ENCODE results near the gene NHSL2. TPM values are rescaled to one million over a fixed set of nuclear protein-coding genes. Genes with fewer than 3 reads are reported as not detected.

Gene NHSL2
- total and polyA plus RNA-seq, 2 of the 13 experiments (the other 11 are each of a cell fraction or from before 2014, with no cell fraction given), result not detected

GRCh38 chrX:72016881-72017783 lies 106.5 kb downstream of the NHSL2 start:
- no peaks in the 10 kb centered on the region for H3K79me2 ChIP-seq (ENCODE audit: insufficient read depth, low read length)
- H3K9ac ChIP-seq (ENCODE audit: insufficient read depth, low read depth, low read length), result no peak overlapping the region
- CTCF ChIA-PET (ENCODE audit: low intra/inter-chr PET ratio, low total read pairs), result interaction anchor here (2.0 kb wide), 1 partner anchor 109 kb away, joined by 6 read pairs; no protein-coding TSS in a partner anchor
- H3K4me3 ChIP-seq (replicated peaks in 1 of 3; ENCODE audit: insufficient read depth in 1 of 3, low read depth in 2 of 3, low read length in 3 of 3), result no peak overlapping the region
- no peaks in the 10 kb centered on the region for H3K36me3 ChIP-seq (replicated peaks in 1 of 2; ENCODE audit: control insufficient read depth in 1 of 2, insufficient read depth in 2 of 2, low read length in 2 of 2)
- POLR2A ChIA-PET, result no interaction called here
- DNase-seq (ENCODE audit: low spot score), result no peak
- no peak overlapping the region for H3K27ac ChIP-seq (ENCODE audit: extremely low read length, insufficient read depth, low read length)
- H3K4me1 ChIP-seq (ENCODE audit: insufficient read depth, low read length), result peaks cover 5% of the 10 kb centered on the region
- no peaks in the 10 kb centered on the region for H4K20me1 ChIP-seq (ENCODE audit: insufficient read depth, low read length)
- no peak overlapping the region for H2AFZ ChIP-seq (ENCODE audit: low read length)
- intact Hi-C loops (cut with micrococcal nuclease; ENCODE audit: unreplicated experiment), result loop anchor here (5.0 kb wide), 1 partner anchor 110 kb away; no protein-coding TSS in a partner anchor
- no TSS peak for BruUV-seq (replicated peaks)
- in situ Hi-C loops (cut with HindIII; ENCODE audit: extremely low pct_ligation_motif_present, low pct_unique_long_range_greater_than_20kb), result no loop called here
- FAIRE-seq, result no peak
- peaks cover 0 to 5% of the 10 kb centered on the region in 2 experiments; a peak in 1 of 5 replicates for H3K27me3 ChIP-seq (ENCODE audit: control insufficient read depth in 1 of 2, insufficient read depth in 2 of 2, low read length in 2 of 2)
- no peak overlapping the region for H3K4me2 ChIP-seq (ENCODE audit: low read depth, low read length)
- H3K9me3 ChIP-seq (ENCODE audit: low read length), result no peaks in the 10 kb centered on the region
- TF ChIP-seq SYNCRIP (IDR thresholded peaks at IDR 0.05; ENCODE audit: insufficient read depth, low read depth, low read length), result no peak
- no peak for TF ChIP-seq ZBTB44 (CRISPR knock-in tag; IDR thresholded peaks at IDR 0.05)
- no peak for TF ChIP-seq ZNF614 (CRISPR knock-in tag; IDR thresholded peaks at IDR 0.05; ENCODE audit: borderline replicate concordance)
- no peak for TF ChIP-seq ZSCAN22 (CRISPR knock-in tag; IDR thresholded peaks at IDR 0.05)
- no peak for TF ChIP-seq POLR2AphosphoS5 (IDR thresholded peaks at IDR 0.05; ENCODE audit: low read depth, low read length)
- no peak for TF ChIP-seq MYC (CRISPR knock-in tag; IDR thresholded peaks at IDR 0.05; ENCODE audit: borderline replicate concordance)
- TF ChIP-seq XRCC5 (optimal IDR thresholded peaks at IDR 0.05; ENCODE audit: low read length), result no peak
- no peak for TF ChIP-seq ZNF264 (CRISPR knock-in tag; IDR thresholded peaks at IDR 0.05)
- ATAC-seq, result no peak
- WGBS (ENCODE audit: low lambda C conversion rate), result 20% methylated on average over 1 of the region's 4 CpGs

All from HepG2 (cell line).